ENCODE results near the gene TLE2.

TLE2 gene

DNA sequence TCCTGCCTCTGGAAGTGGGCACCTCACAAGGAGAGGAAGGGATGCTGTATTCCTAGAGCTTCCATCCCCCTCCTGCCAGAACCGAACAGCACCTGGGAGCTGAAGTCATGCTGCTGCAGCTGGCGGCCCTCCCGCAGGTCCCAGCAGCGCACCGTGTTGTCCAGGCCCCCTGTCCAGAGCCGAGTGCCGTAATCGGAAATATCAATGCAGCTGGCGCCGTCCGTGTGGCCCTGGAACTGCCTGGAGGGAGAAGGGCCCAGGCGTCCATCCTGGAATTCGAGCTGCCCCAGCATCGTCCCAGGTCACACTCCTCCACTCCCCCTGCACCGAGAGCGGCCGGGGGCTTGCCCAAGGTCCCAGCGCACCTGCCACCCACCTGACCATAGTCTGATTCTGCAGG is 23.7 kb downstream of the TLE2 start:
- no peak for DNase-seq (ENCODE audit: low read depth)

GRCh38 chr19:3004522-3004921 is 24.6 kb downstream of the TLE2 start:
- no peak overlapping the region for H3K4me3 ChIP-seq (ENCODE audit: control insufficient read depth, low read depth, low read length)
- TF ChIP-seq, protein P1, sequence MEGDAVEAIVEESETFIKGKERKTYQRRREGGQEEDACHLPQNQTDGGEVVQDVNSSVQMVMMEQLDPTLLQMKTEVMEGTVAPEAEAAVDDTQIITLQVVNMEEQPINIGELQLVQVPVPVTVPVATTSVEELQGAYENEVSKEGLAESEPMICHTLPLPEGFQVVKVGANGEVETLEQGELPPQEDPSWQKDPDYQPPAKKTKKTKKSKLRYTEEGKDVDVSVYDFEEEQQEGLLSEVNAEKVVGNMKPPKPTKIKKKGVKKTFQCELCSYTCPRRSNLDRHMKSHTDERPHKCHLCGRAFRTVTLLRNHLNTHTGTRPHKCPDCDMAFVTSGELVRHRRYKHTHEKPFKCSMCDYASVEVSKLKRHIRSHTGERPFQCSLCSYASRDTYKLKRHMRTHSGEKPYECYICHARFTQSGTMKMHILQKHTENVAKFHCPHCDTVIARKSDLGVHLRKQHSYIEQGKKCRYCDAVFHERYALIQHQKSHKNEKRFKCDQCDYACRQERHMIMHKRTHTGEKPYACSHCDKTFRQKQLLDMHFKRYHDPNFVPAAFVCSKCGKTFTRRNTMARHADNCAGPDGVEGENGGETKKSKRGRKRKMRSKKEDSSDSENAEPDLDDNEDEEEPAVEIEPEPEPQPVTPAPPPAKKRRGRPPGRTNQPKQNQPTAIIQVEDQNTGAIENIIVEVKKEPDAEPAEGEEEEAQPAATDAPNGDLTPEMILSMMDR (conservative IDR thresholded peaks at IDR 0.05; ENCODE audit: control insufficient read depth, insufficient read depth, low read depth, low read length) = no peak
- no peak for DNase-seq (ENCODE audit: low read depth)

More for the DNA sequence above, 23.7 kb downstream of the TLE2 start:
- no peak overlapping the region for H3K4me3 ChIP-seq (ENCODE audit: control insufficient read depth, low read depth, low read length)
- TF ChIP-seq, protein P1 (conservative IDR thresholded peaks at IDR 0.05; ENCODE audit: control insufficient read depth, insufficient read depth, low read depth, low read length) = no peak

- H3K4me3 ChIP-seq (ENCODE audit: control insufficient read depth, low read depth, low read length) = no peak overlapping the region
- TF ChIP-seq, protein P1 (conservative IDR thresholded peaks at IDR 0.05; ENCODE audit: control insufficient read depth, insufficient read depth, low read depth, low read length) = no peak
- no peak for DNase-seq (ENCODE audit: low read depth)
Observed at GRCh38 chr19:3003046-3003445, 26.0 kb downstream of the TLE2 start.

DNA sequence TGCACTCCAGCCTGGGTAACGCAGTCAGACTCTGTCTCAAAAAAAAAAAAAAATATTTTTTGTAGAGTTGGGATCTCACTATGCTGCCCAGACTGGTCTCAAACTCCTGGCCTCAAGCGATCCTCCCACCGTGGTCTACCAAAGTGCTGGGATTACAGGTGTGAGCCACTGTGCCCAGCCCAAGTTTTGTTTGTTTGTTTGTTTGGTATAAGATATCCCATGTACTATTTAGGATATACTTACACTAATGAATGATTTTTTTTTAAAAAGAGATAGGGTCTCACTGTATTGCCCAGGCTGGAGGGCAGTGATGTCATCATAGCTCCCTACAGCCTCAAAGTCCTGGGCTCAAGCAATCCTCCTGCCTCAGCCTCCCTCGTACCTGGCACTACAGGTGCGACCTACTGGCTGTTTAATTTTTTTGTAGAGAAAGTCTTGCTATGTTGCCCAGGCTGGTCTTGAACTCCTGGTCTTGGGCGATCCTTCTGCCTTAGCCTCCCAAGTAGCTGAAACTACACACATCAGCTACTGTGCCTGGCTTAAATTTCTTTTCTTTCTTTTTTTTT is 27.8 kb downstream of the TLE2 start:
- H3K4me3 ChIP-seq (ENCODE audit: control insufficient read depth, low read depth, low read length) = no peak overlapping the region
- TF ChIP-seq, protein P1 (conservative IDR thresholded peaks at IDR 0.05; ENCODE audit: control insufficient read depth, insufficient read depth, low read depth, low read length) = no peak
- DNase-seq (ENCODE audit: low read depth) = no peak

DNA sequence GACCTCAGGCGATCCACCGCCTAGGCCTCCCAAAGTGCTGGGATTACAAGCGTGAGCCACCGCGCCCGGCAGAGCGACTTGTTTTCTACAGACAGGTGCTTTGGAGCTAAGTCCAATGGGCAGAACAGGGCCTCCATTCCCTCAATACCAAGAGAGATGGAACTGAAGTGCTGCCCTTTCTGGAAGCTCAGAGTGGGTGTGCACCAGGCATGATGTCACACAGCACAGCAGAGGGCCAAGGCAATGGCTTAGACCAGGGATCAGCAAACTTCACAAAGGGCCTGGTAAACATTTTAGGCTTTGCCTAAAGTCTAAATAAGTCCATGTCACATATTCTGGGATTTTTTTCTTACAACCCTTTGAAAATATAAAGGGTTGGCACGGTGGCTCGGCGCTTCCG is 30.4 kb downstream of the TLE2 start:
- TF ChIP-seq, protein P1 (conservative IDR thresholded peaks at IDR 0.05; ENCODE audit: control insufficient read depth, insufficient read depth, low read depth, low read length) = no peak
- no peak overlapping the region for H3K4me3 ChIP-seq (ENCODE audit: control insufficient read depth, low read depth, low read length)

GRCh38 chr19:2997720-2998119 is 31.4 kb downstream of the TLE2 start:
- H3K4me3 ChIP-seq (ENCODE audit: control insufficient read depth, low read depth, low read length) = no peak overlapping the region
- TF ChIP-seq, protein P1 (conservative IDR thresholded peaks at IDR 0.05; ENCODE audit: control insufficient read depth, insufficient read depth, low read depth, low read length) = no peak
- DNase-seq (ENCODE audit: low read depth) = no peak

More for the DNA sequence above, 30.4 kb downstream of the TLE2 start:
- DNase-seq (ENCODE audit: low read depth) = no peak

Measured in fibroblast of mammary gland (primary cell).